IPS-11a (cell line): ENCODE data around the gene YBX2.

Source experiments
- H3K4me3 ChIP-seq: one replicate; pipeline ENCODE4 v1.5.1; 2013; ENCODE audit warnings: low read depth, low read length, control low read depth

Gene YBX2

GRCh38 chr17:7306911-7307685 lies 12.7 kb upstream of the YBX2 start, which contains the start of gene EIF5A:
EIF5A (plus strand) TSS chr17:7307628; CDS start chr17:7309636, 2,008 bp downstream.
- peak within 1 kb of the TSS; percentile 97 for H3K4me3 ChIP-seq

- H3K4me3 ChIP-seq: no peak overlapping the region
These were observed 9.7 kb upstream of the YBX2 start for GRCh38 chr17:7304179-7304578.

DNA sequence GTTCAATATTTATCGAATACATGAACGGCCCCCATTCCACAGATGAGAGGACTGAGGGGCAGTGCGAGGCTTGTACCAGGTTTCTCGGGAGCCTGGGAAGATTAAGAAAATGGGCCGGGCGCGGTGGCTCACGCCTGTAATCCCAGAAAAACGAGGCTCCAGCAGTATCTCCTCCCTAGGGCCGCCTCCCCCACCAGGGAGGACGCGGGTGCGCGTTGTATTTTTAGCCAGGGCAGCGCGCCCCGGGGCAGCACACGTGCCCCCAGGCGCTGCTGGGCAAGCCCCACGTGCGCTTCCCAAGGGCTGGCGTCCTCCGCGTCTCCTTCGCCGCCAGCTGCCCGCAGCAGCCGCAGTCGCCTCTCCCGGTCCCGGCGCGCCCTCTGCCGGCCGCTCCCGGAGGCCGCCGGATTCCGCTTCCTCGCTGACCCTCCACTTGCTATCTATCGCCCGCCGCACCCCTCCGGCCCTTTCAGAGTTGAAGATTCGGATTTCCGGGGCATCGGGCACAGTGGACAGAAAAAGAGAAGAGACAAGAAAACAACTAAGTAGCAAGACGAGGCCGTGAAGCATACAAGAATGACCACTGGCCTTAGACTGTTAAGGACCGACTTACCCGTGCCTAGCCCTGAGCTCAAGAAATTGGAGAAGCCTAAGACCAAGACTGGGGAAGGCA lies 1.9 kb upstream of the YBX2 start:
- H3K4me3 ChIP-seq: no peak overlapping the region

GRCh38 chr17:7295230-7296180 lies 1.1 kb upstream of the YBX2 start:
- peak overlapping the region; percentile 29 for H3K4me3 ChIP-seq

GRCh38 chr17:7293816-7294613 lies 424 bp downstream of the YBX2 start:
- peak overlapping the region; percentile 17 for H3K4me3 ChIP-seq

- no peak overlapping the region for H3K4me3 ChIP-seq
These were observed 1.3 kb downstream of the YBX2 start for GRCh38 chr17:7293159-7293558.

DNA sequence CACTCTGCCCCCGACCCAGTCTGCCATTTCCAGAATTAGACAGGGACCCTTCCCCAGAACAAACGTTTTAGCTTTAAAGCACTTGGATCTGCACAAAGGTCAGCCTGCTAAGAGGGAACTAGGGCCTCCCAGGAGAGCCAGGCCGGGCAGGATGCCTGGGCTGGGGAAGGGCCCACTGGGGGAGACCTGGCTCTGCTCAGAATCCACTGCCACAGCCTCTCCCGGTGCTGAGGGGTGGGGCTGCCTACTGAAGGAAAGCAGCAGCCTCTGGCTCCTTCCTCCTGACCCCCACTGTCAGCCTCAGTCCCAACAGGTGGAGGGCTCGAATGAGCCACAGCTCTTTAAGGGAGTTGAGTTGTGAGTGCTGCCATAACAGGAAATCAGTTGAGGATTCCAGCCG lies 1.7 kb downstream of the YBX2 start:
- H3K4me3 ChIP-seq: no peak overlapping the region

DNA sequence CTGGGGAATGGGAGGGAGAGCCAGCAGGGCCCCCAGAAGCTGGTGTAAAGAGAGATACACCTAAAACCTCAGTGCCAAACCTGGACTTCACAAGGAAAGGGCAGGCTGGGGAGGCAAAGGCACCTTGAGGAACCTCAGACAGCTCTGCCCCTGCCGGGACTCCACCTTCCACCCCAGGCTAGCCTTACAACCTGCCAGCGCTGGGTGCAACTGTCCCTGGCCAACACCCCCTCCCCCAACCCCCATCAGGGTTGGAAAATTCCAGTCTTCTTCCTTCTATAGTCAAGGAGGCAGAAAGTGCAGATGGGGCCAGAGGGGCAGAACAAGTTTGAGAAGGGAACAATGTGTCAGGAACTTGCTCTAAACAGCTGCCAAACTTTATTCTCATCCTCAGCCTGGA lies 2.2 kb downstream of the YBX2 start:
- no peak overlapping the region for H3K4me3 ChIP-seq

- H3K4me3 ChIP-seq: no peak overlapping the region
These were observed 3.8 kb downstream of the YBX2 start for GRCh38 chr17:7290685-7291084.

GRCh38 chr17:7290166-7290565 lies 4.3 kb downstream of the YBX2 start:
- H3K4me3 ChIP-seq: no peak overlapping the region

- no peak overlapping the region for H3K4me3 ChIP-seq
These were observed 5.0 kb downstream of the YBX2 start for GRCh38 chr17:7289256-7290032.

DNA sequence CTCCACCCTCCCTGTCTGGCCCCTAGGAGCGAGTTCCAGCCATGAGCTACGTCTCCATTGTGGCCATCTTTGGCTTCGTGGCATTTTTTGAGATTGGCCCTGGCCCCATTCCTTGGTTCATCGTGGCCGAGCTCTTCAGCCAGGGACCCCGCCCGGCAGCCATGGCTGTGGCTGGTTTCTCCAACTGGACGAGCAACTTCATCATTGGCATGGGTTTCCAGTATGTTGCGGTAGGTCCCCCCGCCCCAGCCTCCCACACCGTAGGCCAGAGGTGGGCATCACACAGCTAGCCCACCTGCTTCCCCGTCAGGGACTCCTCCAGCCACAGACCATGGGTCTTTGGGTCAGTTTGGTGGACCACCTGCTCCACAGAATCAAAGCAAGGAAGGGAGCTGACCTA lies 8.8 kb downstream of the YBX2 start:
- no peak overlapping the region for H3K4me3 ChIP-seq

DNA sequence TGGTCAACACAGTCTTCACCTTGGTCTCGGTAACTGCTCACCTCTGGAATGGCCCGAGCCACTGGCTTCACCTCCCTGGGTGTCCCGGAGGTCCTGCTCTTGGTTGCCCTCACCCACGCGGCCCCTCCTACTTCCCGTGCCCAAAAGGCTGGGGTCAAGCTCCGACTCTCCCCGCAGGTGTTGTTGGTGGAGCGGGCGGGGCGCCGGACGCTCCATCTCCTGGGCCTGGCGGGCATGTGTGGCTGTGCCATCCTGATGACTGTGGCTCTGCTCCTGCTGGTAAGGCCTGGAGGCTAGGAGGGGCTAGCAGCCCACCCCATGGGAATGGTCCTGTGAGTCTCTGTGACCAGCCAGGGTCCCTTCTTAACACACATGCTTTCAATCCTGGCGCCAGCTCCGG lies 9.5 kb downstream of the YBX2 start:
- no peak overlapping the region for H3K4me3 ChIP-seq

DNA sequence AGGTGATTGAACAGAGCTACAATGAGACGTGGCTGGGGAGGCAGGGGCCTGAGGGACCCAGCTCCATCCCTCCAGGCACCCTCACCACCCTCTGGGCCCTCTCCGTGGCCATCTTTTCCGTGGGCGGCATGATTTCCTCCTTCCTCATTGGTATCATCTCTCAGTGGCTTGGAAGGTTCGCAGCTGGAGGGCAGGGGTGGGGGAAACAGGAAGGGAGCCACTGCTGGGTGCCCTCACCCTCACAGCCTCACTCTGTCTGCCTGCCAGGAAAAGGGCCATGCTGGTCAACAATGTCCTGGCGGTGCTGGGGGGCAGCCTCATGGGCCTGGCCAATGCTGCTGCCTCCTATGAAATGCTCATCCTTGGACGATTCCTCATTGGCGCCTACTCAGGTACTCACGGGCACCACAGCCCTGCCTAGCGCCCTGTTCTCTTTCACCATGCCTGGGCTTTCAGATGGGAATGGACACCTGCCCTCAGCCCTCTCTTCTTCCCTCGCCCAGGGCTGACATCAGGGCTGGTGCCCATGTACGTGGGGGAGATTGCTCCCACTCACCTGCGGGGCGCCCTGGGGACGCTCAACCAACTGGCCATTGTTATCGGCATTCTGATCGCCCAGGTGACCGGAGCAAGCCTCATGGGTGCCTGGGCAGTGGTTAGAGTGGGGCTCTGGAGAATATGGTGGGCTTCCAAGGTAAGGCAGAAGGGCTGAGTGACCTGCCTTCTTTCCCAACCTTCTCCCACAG lies 10.8 kb downstream of the YBX2 start:
- no peak overlapping the region for H3K4me3 ChIP-seq

DNA sequence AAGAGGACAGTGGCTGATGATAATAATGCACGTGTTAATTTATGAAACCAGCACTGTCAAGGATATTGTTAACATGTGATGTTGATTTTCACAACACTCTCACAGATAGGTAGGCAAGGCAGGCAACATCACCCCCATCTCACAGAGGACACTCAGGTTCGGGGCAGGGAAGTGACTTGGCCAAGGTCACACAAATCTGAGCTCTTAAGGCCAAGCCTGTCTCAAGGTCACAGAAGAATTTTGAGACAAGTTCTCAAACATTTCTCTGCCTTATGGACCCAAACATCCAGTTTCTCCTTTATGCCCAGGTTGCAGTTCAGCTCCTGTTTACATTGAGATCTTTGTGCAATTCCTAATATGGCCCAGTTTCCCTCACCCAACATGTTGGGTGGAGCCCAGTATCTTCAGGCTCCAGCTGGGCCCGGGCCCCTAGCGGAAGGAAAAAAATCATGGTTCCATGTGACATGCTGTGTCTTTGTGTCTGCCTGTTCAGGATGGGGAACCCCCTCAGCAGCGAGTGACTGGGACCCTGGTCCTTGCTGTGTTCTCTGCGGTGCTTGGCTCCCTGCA lies 11.6 kb downstream of the YBX2 start:
- no peak overlapping the region for H3K4me3 ChIP-seq

DNA sequence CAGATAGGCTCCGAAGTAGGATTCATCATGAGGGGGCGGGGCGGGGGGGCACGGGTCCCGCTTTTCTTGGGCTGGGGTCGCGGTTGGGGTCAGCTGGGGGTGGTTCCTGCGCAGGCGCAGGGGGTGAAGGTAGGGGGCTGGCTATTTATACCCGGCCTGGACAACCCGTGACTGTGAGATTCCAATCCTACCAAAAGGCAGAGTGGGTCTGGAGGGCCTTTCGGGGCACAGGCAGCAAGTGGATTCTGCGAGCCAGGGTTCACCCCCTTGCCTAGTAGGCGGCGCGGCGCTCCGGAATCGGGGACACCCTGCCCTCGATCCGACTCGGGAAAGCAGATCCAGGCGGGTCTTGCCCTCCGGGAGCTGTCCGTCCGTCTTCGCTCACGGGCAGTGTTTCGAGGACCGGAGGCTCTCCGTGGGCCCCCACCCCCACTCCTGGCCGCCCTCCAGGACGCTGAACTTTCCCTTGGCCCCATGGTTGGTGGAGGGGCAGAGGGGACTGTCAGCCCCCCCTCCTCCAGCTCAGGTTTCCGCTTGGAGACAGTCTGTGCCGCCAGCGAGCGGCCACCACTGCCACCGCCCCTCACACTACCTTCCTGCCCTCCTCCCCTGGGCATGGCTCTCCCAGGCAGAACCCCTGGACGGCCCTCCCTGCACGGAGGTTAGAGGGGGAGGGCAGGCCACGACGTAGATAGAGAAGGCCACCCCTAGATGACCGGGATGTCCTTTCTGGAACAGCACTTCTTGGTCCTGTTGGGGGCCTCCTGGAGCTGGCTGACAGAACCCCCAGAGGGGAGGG lies 12.3 kb downstream of the YBX2 start:
- H3K4me3 ChIP-seq: peak overlapping the region; percentile 63

DNA sequence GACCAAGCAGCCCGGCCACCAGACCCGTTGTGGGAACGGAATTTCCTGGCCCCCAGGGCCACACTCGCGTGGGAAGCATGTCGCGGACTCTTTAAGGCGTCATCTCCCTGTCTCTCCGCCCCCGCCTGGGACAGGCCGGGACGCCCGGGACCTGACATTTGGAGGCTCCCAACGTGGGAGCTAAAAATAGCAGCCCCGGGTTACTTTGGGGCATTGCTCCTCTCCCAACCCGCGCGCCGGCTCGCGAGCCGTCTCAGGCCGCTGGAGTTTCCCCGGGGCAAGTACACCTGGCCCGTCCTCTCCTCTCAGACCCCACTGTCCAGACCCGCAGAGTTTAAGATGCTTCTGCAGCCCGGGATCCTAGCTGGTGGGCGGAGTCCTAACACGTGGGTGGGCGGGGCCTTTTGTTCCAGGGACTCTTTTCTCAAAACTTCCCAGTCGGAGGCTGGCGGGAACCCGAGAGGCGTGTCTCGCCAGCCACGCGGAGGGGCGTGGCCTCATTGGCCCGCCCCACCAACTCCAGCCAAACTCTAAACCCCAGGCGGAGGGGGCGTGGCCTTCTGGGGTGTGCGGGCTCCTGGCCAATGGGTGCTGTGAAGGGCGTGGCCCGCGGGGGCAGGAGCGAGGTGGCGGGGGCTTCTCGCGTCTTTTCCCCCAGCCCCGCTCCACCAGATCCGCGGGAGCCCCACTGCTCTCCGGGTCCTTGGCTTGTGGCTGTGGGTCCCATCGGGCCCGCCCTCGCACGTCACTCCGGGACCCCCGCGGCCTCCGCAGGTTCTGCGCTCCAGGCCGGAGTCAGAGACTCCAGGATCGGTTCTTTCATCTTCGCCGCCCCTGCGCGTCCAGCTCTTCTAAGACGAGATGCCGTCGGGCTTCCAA lies 13.1 kb downstream of the YBX2 start, which contains the start of gene SLC2A4:
SLC2A4 (plus strand) TSS at position 645 of the 879 bp plus-strand sequence; CDS start at position 862, 217 bp downstream.
- H3K4me3 ChIP-seq: peak within 1 kb of the TSS; percentile 63
